ENCODE results near the gene KLRF1.

Gene KLRF1

GRCh38 chr12:9809338-9809737 is 17.9 kb upstream of the KLRF1 start:
- no peak for DNase-seq (ENCODE audit: low read depth)

DNA sequence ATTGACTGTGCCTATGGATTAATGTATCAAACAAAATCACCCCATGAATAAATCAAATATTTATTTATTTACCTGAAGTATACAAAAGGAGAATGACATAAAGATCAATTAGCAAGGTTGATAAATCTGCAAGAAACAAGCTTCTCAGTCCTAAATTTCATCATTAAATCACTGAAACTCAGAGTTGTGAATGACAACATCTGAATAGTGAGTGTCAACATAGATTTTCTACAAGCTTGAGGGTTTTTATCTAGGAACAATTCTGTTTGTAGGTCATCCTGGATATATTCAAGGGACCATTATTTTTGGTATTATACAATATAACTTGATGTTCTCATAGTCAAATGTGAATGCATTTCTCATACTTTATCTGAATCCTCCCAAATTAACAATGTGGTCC is 17.4 kb upstream of the KLRF1 start:
- DNase-seq (ENCODE audit: low read depth), result no peak

DNA sequence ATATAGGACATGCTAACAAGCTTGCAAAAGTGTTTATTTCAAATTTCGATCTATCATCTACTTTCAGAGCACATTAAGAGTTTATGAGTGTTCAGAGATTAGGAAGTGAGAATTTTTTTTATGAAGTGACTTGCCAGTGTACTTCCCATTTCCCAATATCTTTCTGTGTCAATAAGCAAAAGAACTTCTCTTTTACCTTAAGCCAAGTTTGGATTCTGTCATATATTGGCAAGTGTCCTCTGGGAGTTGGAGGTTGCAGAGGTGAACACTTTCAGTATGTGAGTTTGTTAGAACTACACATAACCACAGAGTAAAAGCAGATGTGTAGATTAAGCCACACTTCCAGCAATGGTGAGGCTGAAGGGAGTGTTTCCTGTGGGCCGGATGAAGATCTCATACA is 16.6 kb upstream of the KLRF1 start:
- no peak for DNase-seq (ENCODE audit: low read depth)

GRCh38 chr12:9811621-9812020 is 15.7 kb upstream of the KLRF1 start:
- DNase-seq (ENCODE audit: low read depth), result no peak

- DNase-seq (ENCODE audit: low read depth), result peak; percentile 86
These were observed 13.2 kb upstream of the KLRF1 start for GRCh38 chr12:9813821-9814798.

DNA sequence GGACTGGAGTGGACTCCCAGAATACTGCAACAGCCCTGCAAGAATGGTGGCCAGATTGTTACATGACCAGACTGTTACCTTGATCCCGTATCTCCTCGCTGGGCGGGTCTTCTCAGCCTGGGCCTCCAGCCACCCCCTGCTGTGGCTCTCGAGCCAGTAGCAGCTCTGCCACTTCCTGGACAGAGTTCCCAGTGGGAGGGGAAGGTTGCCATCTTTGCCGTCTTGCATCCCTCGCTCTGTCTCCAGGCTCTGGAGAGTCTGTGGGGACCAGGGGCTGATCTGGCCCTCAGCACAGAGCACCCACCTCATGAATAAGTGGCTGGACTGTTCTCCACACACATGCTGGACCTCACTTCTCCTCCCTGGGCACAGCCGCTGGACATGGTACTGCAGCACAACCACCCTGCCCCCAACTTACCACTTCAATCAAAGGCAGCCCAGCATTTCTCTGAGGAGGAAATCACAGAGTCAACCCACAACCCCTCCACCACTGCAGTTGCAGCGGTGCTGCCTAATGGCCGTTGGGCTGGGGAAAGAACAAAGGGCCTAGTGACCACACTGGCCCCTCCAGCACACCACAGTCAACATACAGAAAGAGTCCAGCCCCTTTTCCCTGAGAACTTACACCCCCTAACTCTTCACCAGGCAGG is 6.9 kb upstream of the KLRF1 start:
- DNase-seq (ENCODE audit: low read depth), result no peak

- DNase-seq (ENCODE audit: low read depth), result no peak
These were observed 2.2 kb downstream of the KLRF1 start for GRCh38 chr12:9829483-9829882.

DNA sequence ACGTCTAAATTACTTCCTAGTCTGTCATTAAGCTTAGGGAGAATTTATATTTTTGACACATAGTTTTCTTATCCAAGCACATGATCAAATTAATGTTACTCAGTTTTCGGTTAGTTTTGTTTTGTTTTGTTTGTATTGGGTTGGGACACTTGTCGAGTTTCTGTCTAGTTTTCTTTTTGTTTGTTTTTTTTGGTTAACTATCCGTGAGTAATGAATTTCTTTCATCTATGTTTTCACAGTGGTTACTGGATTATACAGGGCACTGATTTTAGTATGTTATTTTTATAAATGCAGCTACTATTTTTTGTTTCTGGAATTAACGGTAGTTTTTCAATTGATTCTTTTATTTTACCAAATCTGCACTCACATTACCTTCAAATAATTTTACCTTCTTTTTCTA is 2.7 kb downstream of the KLRF1 start:
- DNase-seq (ENCODE audit: low read depth), result no peak

DNA sequence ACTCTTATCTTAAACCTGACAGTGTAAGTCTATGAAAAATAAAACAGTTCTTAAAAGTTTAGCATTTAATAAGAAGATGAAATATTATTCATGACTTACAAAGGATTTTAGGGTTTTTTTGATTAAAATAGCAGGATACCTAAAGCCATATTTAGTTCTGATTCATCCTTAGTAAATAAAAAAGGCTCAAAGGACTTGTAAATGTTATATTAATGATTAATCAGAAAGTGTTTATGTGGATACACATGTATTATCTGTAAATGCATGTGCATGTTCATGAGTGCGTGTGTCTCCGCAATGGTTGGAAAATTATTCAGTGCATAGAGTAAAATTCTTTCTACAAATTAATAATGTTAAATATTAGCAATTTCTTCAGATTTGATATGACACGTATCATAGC is 4.4 kb downstream of the KLRF1 start:
- DNase-seq (ENCODE audit: low read depth), result no peak

GRCh38 chr12:9843407-9843806 is 16.1 kb downstream of the KLRF1 start:
- DNase-seq (ENCODE audit: low read depth), result no peak

DNA sequence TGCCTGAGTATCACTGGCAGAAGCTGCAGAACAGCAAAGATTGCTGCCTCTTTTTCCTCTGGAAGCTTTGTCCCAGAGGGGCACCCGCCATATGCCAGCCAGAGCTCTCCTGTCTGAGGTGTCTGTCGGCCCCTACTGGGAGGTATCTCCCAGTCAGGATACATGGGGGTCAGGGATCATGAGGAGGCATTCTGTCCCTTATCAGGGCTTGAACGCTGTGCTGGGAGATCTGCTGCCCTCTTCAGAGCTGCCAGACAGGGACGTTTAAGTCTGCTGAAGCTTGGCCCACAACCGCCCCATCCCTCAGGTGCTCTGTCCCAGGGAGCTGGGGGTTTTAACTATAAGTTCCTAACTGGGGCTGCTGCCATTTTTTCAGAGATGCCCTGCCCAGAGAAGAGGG is 21.6 kb downstream of the KLRF1 start:
- no peak for DNase-seq (ENCODE audit: low read depth)

DNA sequence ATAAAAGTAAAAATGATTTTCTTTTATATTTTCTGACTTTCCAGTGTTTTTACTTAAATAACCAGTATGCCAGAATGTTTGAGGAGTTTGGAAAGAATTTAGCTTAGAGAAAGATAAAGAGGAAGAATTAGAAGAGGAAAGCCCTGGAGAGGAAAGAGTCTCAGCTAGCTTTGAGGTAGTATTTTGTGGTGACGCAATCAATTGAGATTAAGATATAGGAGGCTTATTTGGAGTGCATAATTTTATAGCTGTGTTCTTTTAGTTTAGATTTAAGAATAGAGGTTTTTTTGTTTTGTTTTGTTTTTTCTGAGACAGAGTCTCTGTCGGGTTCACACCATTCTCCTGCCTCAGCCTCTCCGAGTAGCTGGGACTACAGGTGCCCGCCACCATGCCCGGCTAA is 23.8 kb downstream of the KLRF1 start:
- DNase-seq (ENCODE audit: low read depth), result no peak

DNA sequence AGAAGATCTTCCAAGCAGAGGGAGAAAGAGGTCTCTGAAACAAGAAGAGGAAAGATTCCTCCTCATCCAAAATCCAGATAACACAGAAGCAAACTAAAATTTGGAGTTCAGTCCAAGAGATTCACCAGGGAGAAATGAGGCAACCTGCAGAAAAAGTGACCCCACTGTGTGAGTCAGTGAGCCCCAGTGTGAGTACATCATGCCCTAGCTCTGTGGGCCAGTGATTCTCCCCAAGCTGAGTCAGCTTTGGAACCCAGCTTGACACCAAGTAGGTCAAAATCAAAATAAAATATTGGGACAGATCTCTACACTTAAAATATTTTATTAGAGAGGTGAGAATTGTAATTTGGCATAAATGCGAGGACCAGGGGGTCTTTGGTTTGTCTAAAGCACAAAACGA is 24.6 kb downstream of the KLRF1 start:
- DNase-seq (ENCODE audit: low read depth), result no peak

DNA sequence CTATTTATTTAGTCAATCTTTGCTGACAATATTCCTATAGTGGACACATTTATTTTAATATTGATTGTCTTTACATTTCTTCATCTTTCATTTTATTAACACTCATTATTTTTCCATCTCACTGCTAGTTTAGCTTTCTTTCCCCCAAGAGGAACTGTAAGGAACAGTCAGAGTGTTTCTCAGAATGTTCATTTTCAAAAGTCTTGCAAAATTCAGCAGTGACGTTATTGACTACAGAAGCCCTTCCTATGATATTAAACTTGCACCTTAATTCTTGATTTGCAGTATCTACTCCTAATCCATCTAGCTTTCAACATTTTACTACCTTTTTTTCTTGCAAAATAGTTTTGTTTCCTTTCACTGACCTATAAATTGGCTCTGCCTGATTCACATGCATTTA is 28.9 kb downstream of the KLRF1 start:
- DNase-seq (ENCODE audit: low read depth), result no peak

GRCh38 chr12:9856894-9857293 is 29.6 kb downstream of the KLRF1 start:
- no peak for DNase-seq (ENCODE audit: low read depth)

- no peak for DNase-seq (ENCODE audit: low read depth)
These were observed 30.9 kb downstream of the KLRF1 start for GRCh38 chr12:9858135-9858534.

- DNase-seq (ENCODE audit: low read depth), result no peak
These were observed 37.8 kb downstream of the KLRF1 start for GRCh38 chr12:9864913-9865675.

- DNase-seq (ENCODE audit: low read depth), result no peak
These were observed 39.6 kb downstream of the KLRF1 start for GRCh38 chr12:9866860-9867269.

DNA sequence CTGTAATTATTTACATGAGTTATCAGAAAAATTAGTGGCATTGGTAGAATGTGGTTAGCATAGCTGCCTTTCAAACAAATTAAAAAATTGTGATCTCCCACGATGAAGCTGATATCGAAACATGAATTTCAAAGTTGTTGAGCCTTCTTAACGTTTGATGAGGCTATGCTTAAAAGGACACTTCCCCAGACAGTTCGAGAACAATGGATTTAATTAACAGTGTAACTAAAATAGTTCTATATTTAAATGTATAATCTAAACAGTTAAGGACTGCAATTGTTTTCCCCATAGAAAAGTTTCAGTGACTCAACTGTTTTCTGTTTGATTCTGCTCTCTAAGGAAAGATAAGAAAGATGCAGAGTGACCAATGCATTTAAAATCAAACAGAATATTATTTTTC is 40.2 kb downstream of the KLRF1 start:
- DNase-seq (ENCODE audit: low read depth), result no peak

- no peak for DNase-seq (ENCODE audit: low read depth)
These were observed 41.1 kb downstream of the KLRF1 start for GRCh38 chr12:9868311-9868801.

- DNase-seq (ENCODE audit: low read depth), result no peak
These were observed 41.6 kb downstream of the KLRF1 start for GRCh38 chr12:9868951-9869306.

- DNase-seq (ENCODE audit: low read depth), result no peak
These were observed 42.3 kb downstream of the KLRF1 start, which contains the start of gene CLEC2B for GRCh38 chr12:9869307-9870161. TSS of gene CLEC2B (minus strand) at chr12:9869354.
